Small intestine (tissue), 7 donors: ENCODE data around the gene PLK1. TPM values are rescaled to one million over a fixed set of nuclear protein-coding genes. Genes with fewer than 3 reads are reported as not detected.
"Not testable (repeated sequence)": the region's sequence is repeated elsewhere in the genome, so short reads cannot be mapped to it uniquely, and the experiment has no call there.

ENCODE experiments used
- DNase-seq, 2 donors: peaks; one replicate each; pipeline versions ENCODE4 v3.0.0 to v3.0.0-alpha.2; 2013
- FAIRE-seq: peaks from 2 replicates; lab custom pipeline; 2012; peaks lifted over from hg19 to GRCh38; lab: Jason Lieb, UNC
- H3K27ac ChIP-seq, 3 donors: one replicate each; pipeline ENCODE4 v1.5.1; 2013; ENCODE audit warnings: low read length in 2 of 3, mild to moderate bottlenecking in 2 of 3, control low read depth in 1 of 3, inconsistent platforms in 1 of 3, low read depth in 1 of 3, moderate library complexity in 1 of 3
- H3K27me3 ChIP-seq, 3 donors: one replicate each; pipeline ENCODE4 v1.6.1; 2013; ENCODE audit warnings: low read length in 3 of 3, inconsistent platforms in 1 of 3; ENCODE audit not compliant: control insufficient read depth in 3 of 3, insufficient read depth in 3 of 3
- H3K36me3 ChIP-seq, 3 donors: one replicate each; pipeline ENCODE4 v1.6.1; 2013; ENCODE audit warnings: low read length in 3 of 3, inconsistent platforms in 1 of 3, low read depth in 1 of 3, mild to moderate bottlenecking in 1 of 3, moderate library complexity in 1 of 3; ENCODE audit not compliant: control insufficient read depth in 3 of 3, insufficient read depth in 2 of 3
- H3K4me1 ChIP-seq, 3 donors: one replicate each; pipeline ENCODE4 v1.6.1; 2013; ENCODE audit warnings: low read length in 2 of 3, inconsistent platforms in 1 of 3, low read depth in 1 of 3, mild to moderate bottlenecking in 1 of 3, moderate library complexity in 1 of 3; ENCODE audit not compliant: control insufficient read depth in 3 of 3, insufficient read depth in 2 of 3
- H3K4me3 ChIP-seq, 3 donors: one replicate each; pipeline ENCODE4 v1.5.1; 2013; ENCODE audit warnings: low read length in 3 of 3, control low read depth in 1 of 3, inconsistent platforms in 1 of 3, low read depth in 1 of 3, mild to moderate bottlenecking in 1 of 3, moderate library complexity in 1 of 3
- H3K9me3 ChIP-seq, 2 donors: one replicate each; pipeline ENCODE4 v1.6.1; 2013; ENCODE audit warnings: low read depth in 1 of 2, low read length in 1 of 2; ENCODE audit not compliant: control insufficient read depth in 2 of 2, insufficient read depth in 1 of 2
- WGBS, 3 donors: extraction: QIAGEN DNeasy Blood & Tissue Kit; methylation state at CpG; one replicate each; pipeline ENCODE4 v1.1.7; 2013; 5-methylcytosine and 5-hydroxymethylcytosine counted together
- polyA plus RNA-seq, 4 donors: library from polyadenylated mRNA; stranded (reverse) in 3 of 4; unstranded in 1 of 4; fragments of 200-250 nt in 3 of 4; fragments of 120-200 nt in 1 of 4; gene quantifications; one replicate each; pipeline versions ENCODE4 v1.2.1 to v1.2.3, GENCODE V29; 2013
- donor health status: healthy with polysubstance abuse.
- donor health status: control.
- donor health status: control.
- donor health status: Bipolar disorder and iron deficiency.
- donor health status: healthy.

Gene PLK1
- polyA plus RNA-seq, 4 donors, result 1.9 to 48.2 (median 9.8) TPM

- 81 to 84% (median 82%) methylated on average over 8 of the region's 8 CpGs for WGBS, 3 donors
- Histone ChIP-seq H3K36me3 (no peaks in the 10 kb centered on the region), H3K4me3 (no peak overlapping the region), H3K4me1 (no peaks in the 10 kb centered on the region), H3K27ac (no peak overlapping the region), H3K9me3 (no peaks in the 10 kb centered on the region), H3K27me3 (peaks cover 0 to 2% (median 0%) of the 10 kb centered on the region in 3 donors)
- no peak for FAIRE-seq
- no peak for DNase-seq
Measured at GRCh38 chr16:23724096-23724784, 45.6 kb downstream of the PLK1 start.

- Histone ChIP-seq H3K36me3 (no peaks in the 10 kb centered on the region), H3K27ac (no peak overlapping the region), H3K4me3 (no peak overlapping the region), H3K4me1 (no peaks in the 10 kb centered on the region), H3K27me3 (peaks cover 0 to 2% (median 0%) of the 10 kb centered on the region in 3 donors), H3K9me3 (no peaks in the 10 kb centered on the region)
- WGBS, 3 donors, result 62 to 69% (median 69%) methylated on average over 3 of the region's 3 CpGs
- DNase-seq (no peak), FAIRE-seq (no peak)
Measured at GRCh38 chr16:23724785-23725131, 46.1 kb downstream of the PLK1 start.

GRCh38 chr16:23726710-23727109, 48.0 kb downstream of the PLK1 start:
- no peak for FAIRE-seq
- Histone ChIP-seq H3K9me3 (no peaks in the 10 kb centered on the region), H3K4me3 (no peak overlapping the region), H3K27ac (no peak overlapping the region), H3K4me1 (no peaks in the 10 kb centered on the region), H3K27me3 (no peaks in the 10 kb centered on the region), H3K36me3 (no peaks in the 10 kb centered on the region)
- WGBS, 3 donors, result 86 to 89% (median 86%) methylated on average over 3 of the region's 3 CpGs
- no peak for DNase-seq

- WGBS, 3 donors, result 41 to 54% (median 48%) methylated on average over 10 of the region's 10 CpGs
- Histone ChIP-seq H3K27me3 (no peaks in the 10 kb centered on the region), H3K4me3 (no peak overlapping the region), H3K9me3 (no peaks in the 10 kb centered on the region), H3K4me1 (no peaks in the 10 kb centered on the region), H3K27ac (no peak overlapping the region), H3K36me3 (no peaks in the 10 kb centered on the region)
- DNase-seq, result no peak
- FAIRE-seq, result no peak
Measured at GRCh38 chr16:23728112-23728477, 49.4 kb downstream of the PLK1 start.

GRCh38 chr16:23729503-23730424, 51.1 kb downstream of the PLK1 start:
- H3K4me3 ChIP-seq, result no peak overlapping the region
- H3K4me1 ChIP-seq, result no peaks in the 10 kb centered on the region
- H3K27ac ChIP-seq, result no peak overlapping the region
- H3K9me3 ChIP-seq, result no peaks in the 10 kb centered on the region
- H3K27me3 ChIP-seq, result no peaks in the 10 kb centered on the region
- FAIRE-seq, result no peak
- peak; percentile 69 to 82 for DNase-seq
- H3K36me3 ChIP-seq, result no peaks in the 10 kb centered on the region
- 61 to 71% (median 63%) methylated on average over 12 of the region's 12 CpGs for WGBS, 3 donors

GRCh38 chr16:23734176-23734893, 55.6 kb downstream of the PLK1 start:
- Histone ChIP-seq H3K27me3 (no peaks in the 10 kb centered on the region), H3K9me3 (no peaks in the 10 kb centered on the region), H3K27ac (no peak overlapping the region), H3K36me3 (no peaks in the 10 kb centered on the region), H3K4me3 (no peak overlapping the region), H3K4me1 (no peaks in the 10 kb centered on the region)
- FAIRE-seq, result no peak
- DNase-seq, result no peak
- WGBS, 3 donors, result 86 to 88% (median 88%) methylated on average over 19 of the region's 19 CpGs

GRCh38 chr16:23737423-23738028, 58.8 kb downstream of the PLK1 start:
- 85 to 93% (median 93%) methylated on average over 1 of the region's 1 CpG for WGBS, 3 donors
- not testable (repeated sequence) for H3K27me3 ChIP-seq, DNase-seq, H3K36me3 ChIP-seq, H3K4me1 ChIP-seq, FAIRE-seq, H3K4me3 ChIP-seq, H3K27ac ChIP-seq, H3K9me3 ChIP-seq

GRCh38 chr16:23739516-23739915, 60.8 kb downstream of the PLK1 start:
- Histone ChIP-seq H3K4me1 (no peaks in the 10 kb centered on the region), H3K27ac (no peak overlapping the region), H3K4me3 (no peak overlapping the region), H3K27me3 (no peaks in the 10 kb centered on the region), H3K9me3 (no peaks in the 10 kb centered on the region), H3K36me3 (no peaks in the 10 kb centered on the region)
- 72 to 79% (median 78%) methylated on average over 1 of the region's 1 CpG for WGBS, 3 donors
- DNase-seq (no peak), FAIRE-seq (no peak)
